Measurements from ENCODE around the gene ANGPTL5. TPM values are rescaled to one million over a fixed set of nuclear protein-coding genes. Genes with fewer than 3 reads are reported as not detected.

The ANGPTL5 gene
- total RNA-seq, 4 donors from 2014 or later, result 1.1 TPM; not detected in 3

- in situ Hi-C loops (cut with MboI; ENCODE audit: low sequenced_read_pairs in 4 of 4), result no loop called here
- intact Hi-C loops (cut with DNase I; ENCODE audit: low total_unique reads), result no loop called here
These were observed 30.7 kb downstream of the ANGPTL5 start for GRCh38 chr11:101885631-101886030.

GRCh38 chr11:101881586-101881985, 34.7 kb downstream of the ANGPTL5 start:
- no peaks in the 10 kb centered on the region for H3K4me1 ChIP-seq
- in situ Hi-C loops (cut with MboI; ENCODE audit: low sequenced_read_pairs in 4 of 4) (no loop called here), intact Hi-C loops (cut with DNase I; ENCODE audit: low total_unique reads) (no loop called here)
- no peak overlapping the region for H3K27ac ChIP-seq
- DNase-seq (no peak), ATAC-seq (no peak)
- H3K27me3 ChIP-seq, result no peaks in the 10 kb centered on the region
- TF ChIP-seq POLR2A (IDR thresholded peaks at IDR 0.05) (no peak), CTCF (IDR thresholded peaks at IDR 0.05 in 4 of 5, conservative IDR thresholded peaks at IDR 0.05 in 1 of 5) (no peak)
- no peaks in the 10 kb centered on the region for H3K36me3 ChIP-seq
- H3K9me3 ChIP-seq, result no peaks in the 10 kb centered on the region
- H3K4me3 ChIP-seq, result no peak overlapping the region

More at GRCh38 chr11:101885631-101886030, 30.7 kb downstream of the ANGPTL5 start:
- no peak overlapping the region for H3K4me3 ChIP-seq
- DNase-seq (no peak), ATAC-seq (no peak)
- no peaks in the 10 kb centered on the region for H3K36me3 ChIP-seq
- H3K27me3 ChIP-seq, result no peaks in the 10 kb centered on the region
- no peak overlapping the region for H3K27ac ChIP-seq
- no peaks in the 10 kb centered on the region for H3K4me1 ChIP-seq
- no peak for TF ChIP-seq CTCF (IDR thresholded peaks at IDR 0.05 in 4 of 5, conservative IDR thresholded peaks at IDR 0.05 in 1 of 5)
- TF ChIP-seq POLR2A (IDR thresholded peaks at IDR 0.05), result no peak
- H3K9me3 ChIP-seq, result no peaks in the 10 kb centered on the region

- ATAC-seq, result no peak
- no peaks in the 10 kb centered on the region for H3K27me3 ChIP-seq
- no peak overlapping the region for H3K4me3 ChIP-seq
- in situ Hi-C loops (cut with MboI; ENCODE audit: low sequenced_read_pairs in 4 of 4) (no loop called here), intact Hi-C loops (cut with DNase I; ENCODE audit: low total_unique reads) (no loop called here)
- no peak for DNase-seq
- TF ChIP-seq POLR2A (IDR thresholded peaks at IDR 0.05) (no peak), CTCF (IDR thresholded peaks at IDR 0.05 in 4 of 5, conservative IDR thresholded peaks at IDR 0.05 in 1 of 5) (no peak)
- no peak overlapping the region for H3K27ac ChIP-seq
- H3K4me1 ChIP-seq, result no peaks in the 10 kb centered on the region
- H3K36me3 ChIP-seq, result no peaks in the 10 kb centered on the region
- no peaks in the 10 kb centered on the region for H3K9me3 ChIP-seq
These were observed 36.1 kb downstream of the ANGPTL5 start for GRCh38 chr11:101880222-101880621.

GRCh38 chr11:101872171-101872882, 44.0 kb downstream of the ANGPTL5 start:
- intact Hi-C loops (cut with DNase I; ENCODE audit: low total_unique reads) (no loop called here), in situ Hi-C loops (cut with MboI; ENCODE audit: low sequenced_read_pairs in 4 of 4) (loop anchor here in 2 of 4 donors (25.0 kb wide), 2 partner anchors 140 to 390 kb away; no protein-coding TSS in a partner anchor)
- Histone ChIP-seq H3K27ac (no peak overlapping the region), H3K4me1 (no peaks in the 10 kb centered on the region), H3K36me3 (no peaks in the 10 kb centered on the region), H3K9me3 (no peaks in the 10 kb centered on the region), H3K27me3 (no peaks in the 10 kb centered on the region), H3K4me3 (no peak overlapping the region)
- no peak for DNase-seq
- no peak for ATAC-seq
- TF ChIP-seq POLR2A (IDR thresholded peaks at IDR 0.05) (no peak), CTCF (IDR thresholded peaks at IDR 0.05 in 4 of 5, conservative IDR thresholded peaks at IDR 0.05 in 1 of 5) (no peak)
